GM19043 (cell line): ENCODE results near the gene EPO.

Source experiments
- ATAC-seq: cut with Tn5 transposase; IDR thresholded peaks from one replicate; pipeline ENCODE4 v1.9.1; 2021; ENCODE audit warnings: low read depth; ENCODE audit not compliant: unreplicated experiment

The EPO gene

DNA sequence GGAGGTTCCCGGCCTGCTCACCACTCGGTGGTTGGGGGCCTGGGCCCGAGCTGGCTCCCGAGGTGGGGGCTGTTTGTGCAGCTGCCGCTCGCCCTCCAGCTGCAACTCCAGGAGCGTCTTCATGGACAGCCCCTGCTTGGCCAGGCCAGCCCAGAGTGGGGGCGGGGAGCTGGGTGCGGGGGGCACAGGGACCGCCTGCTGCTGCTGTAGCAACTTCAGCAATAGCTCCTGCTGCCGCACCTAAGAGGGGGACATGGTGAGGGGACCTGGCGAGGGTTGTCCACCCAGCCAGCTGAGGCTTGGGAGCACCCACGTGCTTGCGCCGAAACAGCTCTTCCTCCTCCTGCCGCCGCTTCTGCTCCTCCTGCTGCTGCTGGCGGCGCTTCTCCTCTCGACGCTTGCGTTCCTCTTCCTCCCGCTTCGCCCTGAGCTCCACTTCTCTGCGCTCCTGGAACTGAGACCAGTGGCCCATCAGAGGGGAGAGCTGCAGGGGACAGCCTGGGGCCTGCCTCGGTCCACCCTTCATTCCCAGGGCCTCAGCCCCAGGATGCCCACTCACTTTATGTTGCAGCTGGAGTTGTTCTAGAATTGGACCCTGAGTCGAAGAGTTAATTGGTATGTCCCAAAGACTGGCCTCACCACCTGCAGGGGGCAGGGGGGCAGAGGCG, 37.1 kb upstream of the EPO start:
- no peak for ATAC-seq

GRCh38 chr7:100683659-100684533, 36.4 kb upstream of the EPO start:
- no peak for ATAC-seq

DNA sequence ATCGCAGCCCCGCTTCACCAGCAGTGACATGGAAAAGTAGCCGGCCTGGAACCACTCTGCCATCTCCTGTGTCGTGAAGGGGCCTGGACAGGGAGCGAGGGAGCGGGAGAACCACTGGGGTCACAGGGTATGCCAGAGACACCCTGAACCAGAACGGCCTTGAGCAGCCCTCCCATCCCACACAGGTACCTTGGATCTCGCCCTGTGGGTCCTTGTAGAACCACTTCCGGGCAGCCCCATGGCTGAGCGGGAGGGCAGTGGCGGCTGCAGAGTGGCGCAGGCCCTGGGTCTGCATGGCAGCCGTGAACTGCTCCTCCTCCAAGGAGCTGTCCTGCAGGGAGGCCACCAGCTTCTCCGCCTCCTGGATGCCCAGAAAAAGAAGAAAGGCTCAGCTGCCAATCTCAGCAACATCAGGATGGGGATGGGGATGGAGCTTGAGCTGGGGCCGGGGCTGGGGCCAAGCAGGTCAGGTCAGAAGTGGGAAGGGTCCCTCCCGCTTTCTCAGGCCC, 35.7 kb upstream of the EPO start:
- ATAC-seq: no peak

- ATAC-seq: no peak
Measured at GRCh38 chr7:100685049-100685605, 35.1 kb upstream of the EPO start.

DNA sequence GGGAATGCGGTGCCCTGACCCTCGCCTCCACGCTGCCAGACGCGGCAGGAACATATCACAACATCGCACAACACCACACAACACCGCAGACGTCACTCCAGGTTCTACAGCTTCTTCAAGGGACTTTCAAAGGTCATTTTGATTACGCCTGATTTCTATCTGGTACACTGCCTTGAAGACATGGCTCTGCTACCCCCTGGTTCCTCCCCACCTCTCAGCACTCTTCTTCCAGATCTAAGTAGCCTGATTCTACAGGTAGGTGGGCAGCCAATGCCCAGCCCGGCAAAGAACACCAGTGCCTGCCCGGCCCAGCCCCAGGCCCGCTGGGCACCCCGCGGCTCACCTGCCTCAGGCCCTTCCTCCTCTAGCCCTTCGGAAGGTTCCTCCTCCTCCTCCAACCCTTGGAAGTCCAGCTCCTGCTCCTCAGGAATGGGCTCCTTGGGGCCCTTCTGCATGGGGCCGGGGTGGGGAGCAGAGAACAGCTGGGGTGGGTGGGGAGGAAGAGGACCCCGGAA, 34.6 kb upstream of the EPO start:
- no peak for ATAC-seq

DNA sequence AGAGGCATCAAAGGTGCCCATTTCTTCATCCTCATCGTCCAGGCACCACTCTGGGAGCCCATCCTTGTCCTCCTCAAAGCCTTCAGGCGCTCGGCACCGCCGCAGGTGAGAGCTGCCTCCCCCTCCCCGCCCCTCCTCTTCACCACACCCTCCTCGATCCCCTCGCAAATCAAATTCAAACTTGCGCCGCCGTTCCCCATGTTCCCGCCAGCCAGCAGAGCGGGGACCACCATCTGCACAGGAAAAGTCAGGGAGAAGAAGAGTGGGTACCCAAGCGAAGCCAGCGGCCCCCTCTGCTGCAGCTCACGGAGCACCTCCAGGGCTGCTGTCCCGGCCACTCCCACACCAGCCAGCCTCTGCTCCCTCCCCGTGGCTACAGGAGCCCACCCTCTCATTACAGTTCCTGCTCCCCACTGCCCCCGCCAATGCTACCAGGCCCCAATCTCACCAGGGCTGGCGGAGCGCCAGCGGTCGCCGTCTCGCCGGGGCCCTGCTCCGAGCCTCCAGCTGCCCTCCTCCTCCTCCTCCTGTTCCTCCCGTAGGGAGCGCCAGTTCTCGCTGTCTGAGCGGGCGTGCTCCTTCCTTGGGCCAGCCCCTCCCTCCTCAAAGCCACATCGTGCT, 34.0 kb upstream of the EPO start:
- no peak for ATAC-seq

DNA sequence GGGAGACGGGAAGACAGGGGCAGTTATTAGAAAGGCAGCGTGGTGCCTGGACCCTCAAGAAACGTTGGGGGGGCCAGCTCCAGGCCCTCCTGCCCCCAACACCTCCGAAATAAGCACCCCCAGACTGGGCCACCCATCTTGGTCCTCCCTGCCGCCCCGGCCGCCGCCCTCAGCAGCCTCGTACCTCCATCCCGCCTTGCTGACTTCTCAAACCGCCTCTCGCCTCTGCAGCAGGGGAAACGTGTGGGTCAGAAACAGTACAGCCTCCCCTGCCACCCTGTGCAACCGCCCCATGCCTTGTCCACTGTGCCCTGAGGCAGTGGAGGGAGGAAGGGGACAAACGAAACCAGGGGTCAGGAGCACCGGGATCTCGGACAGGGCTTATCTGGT, 33.5 kb upstream of the EPO start:
- no peak for ATAC-seq

- ATAC-seq: no peak
Measured at GRCh38 chr7:100687261-100687660, 33.0 kb upstream of the EPO start.

- ATAC-seq: no peak
Measured at GRCh38 chr7:100687751-100688300, 32.4 kb upstream of the EPO start.

- ATAC-seq: no peak
Measured at GRCh38 chr7:100688326-100688860, 31.9 kb upstream of the EPO start.

DNA sequence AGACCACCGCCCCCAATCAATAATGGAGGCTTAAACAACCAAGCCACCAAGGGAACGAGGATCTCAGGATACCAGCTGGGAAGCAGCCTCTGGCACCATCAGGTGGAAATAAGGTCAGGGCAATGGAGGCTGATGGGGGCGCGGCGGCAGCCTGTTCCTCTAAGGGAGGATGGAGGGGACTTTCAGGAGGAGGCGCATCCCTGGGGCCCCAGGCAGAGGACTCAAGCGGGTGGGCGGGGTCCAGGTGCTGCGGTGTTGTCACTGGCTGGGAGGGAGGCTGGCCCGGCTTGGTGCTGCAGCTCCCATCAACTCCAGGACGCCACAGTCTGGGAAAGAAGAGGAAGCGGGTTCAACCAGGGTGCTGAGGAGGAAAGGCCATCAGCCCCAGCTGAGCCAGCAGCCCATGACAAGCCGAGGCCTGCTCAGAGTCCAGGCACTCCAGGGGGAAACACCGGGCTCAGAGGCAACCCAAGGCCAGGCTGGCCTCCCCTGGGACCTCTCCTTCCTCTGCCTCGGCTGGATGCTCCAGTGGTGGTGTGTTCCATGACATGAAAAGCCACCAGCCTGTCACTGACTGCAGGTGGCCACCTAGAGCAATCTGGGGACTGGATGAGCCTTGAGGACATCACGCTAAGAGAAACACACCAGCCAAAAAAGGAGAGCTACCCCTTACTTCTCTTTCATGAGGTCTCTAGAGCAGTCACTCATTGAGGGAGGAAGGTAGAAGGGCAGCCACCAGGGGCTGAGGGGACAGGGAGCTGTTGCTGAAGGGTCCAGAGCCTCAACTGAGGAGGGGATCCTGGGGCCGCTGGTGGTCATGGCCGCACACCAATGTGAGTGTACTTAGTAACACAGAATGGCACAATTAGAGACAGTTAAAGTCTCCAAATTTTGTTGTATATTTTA, 30.8 kb upstream of the EPO start:
- no peak for ATAC-seq

DNA sequence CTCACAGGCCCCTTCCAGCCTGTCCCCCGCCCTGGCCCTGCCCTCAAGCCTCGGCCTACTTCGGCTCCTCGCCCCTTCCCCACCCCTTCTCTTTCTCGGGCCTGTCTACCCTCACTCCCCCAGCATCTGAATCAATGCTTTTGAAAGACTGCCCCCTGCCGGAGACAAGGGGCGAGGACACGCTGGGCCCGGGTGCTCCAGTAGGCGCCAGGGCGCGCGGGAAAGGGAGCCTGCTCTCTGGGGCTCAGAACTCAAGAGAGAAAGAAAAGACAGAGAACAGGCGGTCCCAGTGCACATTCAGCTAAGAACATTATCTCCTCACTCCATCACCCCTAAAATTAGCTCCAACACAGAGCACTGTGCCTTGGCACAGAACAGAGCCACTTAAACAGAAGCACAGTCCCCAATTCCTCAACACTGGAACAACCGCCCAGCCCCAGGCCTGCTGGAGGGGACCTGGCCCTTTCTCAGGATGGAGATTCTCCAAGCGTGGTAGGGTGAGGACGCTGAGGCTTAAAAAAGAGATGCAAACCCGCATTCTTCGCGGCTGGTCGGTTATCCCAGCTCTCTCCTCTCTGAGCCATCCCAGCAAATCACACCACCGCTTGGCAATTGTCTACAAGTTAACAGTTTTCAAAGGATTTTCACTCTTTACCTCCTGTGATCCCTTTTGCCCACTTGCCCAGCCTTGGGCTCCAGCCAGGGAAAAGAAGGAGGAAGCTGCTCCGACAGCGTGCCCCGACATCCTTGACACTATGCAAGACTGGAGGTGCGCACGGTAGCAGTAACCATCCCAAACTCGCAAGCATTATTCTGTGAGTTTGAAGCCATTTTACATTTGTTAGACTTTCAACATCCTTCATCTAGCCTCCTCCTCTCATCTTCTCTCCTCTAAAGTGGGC, 28.3 kb upstream of the EPO start:
- ATAC-seq: no peak

GRCh38 chr7:100692578-100692961, 27.7 kb upstream of the EPO start:
- ATAC-seq: no peak

- no peak for ATAC-seq
Measured at GRCh38 chr7:100693312-100694097, 26.8 kb upstream of the EPO start.

DNA sequence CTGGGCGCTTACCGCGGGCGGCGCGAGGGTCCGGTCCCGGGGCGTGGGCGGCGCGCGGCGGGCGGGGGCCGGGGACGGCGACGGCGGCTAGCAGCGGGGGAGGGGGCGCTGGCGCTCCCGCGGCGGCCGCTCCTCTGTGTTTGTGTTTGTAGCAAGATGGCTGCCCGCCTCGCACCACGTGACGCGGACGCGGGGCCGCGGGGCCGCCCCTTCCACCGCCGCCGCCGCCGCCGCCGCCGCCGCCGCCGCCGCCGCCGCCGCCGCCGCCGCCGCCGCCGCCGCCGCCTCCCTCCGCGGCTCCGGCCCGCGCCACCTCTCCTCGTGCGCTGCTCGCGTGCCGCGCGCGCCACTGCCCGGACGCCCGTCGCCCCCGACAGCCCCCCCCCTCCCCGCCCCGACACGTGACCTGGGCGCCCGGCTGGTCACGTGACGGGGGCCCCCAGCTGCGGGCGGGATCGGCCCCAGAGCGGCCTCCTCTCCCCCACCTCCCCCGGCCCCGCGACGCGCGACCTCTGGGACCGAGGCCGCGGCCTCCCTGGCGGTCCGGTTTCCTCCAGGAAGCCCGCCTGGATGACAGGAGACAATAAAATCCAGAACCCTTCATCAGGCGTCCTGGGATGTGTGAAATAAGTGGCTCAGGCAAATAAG, 26.0 kb upstream of the EPO start, which contains the start of gene GIGYF1:
Gene GIGYF1 (minus strand): TSS at position 153 of the 648 bp plus-strand sequence. CDS start 6,012 bp downstream, outside the sequence.
- no peak for ATAC-seq

DNA sequence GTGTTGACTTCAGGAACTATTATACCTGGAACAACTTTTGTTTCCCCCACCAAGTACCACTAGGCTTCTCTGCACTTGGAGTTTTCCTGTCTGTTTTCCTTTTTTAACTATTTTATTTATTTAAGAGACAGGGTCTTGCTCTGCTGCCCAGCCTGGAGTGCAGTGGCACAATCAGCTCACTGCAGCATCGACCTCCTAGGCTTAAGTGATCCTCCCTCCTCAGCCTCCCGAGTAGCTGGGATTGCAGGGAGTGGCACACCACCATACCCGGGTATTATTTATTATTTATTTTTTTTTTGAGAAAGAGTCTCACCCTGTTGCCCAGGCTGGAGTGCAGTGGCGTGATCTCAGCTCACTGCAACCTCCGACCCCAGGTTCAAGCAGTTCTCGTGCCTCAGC, 24.1 kb upstream of the EPO start:
- ATAC-seq: no peak

DNA sequence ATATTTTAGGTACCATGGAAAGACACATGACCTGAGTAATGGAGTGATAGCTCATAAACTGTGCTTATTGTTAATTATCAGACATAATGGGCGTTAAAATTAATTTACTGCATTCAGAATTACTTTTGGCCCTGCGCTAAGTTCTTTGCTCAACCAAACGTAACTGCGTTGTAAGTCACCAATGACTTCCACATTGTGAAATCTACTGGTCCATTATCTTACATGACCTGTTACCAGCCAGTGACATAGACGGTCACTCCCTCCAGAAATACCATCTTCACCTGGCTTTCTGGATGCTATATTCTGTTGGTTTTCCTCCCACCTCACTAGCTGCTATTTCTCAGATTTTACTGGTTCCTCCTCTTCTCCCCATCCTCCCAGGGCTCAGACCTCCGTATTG, 21.2 kb upstream of the EPO start:
- ATAC-seq: no peak
